HG02981 (cell line): Measurements from ENCODE around the gene FOXK1.
"Not testable (repeated sequence)": the region's sequence is repeated elsewhere in the genome, so short reads cannot be mapped to it uniquely, and the experiment has no call there.

Experiments
- ATAC-seq: cut with Tn5 transposase; IDR thresholded peaks from one replicate; pipeline ENCODE4 v1.9.1; 2021; ENCODE audit warnings: mild to moderate bottlenecking, moderate library complexity; ENCODE audit not compliant: unreplicated experiment

The FOXK1 gene

GRCh38 chr7:4782333-4783291 is 100.5 kb downstream of the FOXK1 start:
- no peak for ATAC-seq

- no peak for ATAC-seq
These were observed 101.2 kb downstream of the FOXK1 start for GRCh38 chr7:4783292-4783652.

GRCh38 chr7:4783762-4784351 is 101.8 kb downstream of the FOXK1 start:
- ATAC-seq = no peak

GRCh38 chr7:4784799-4785198 is 102.7 kb downstream of the FOXK1 start:
- ATAC-seq = no peak

- no peak for ATAC-seq
These were observed 103.3 kb downstream of the FOXK1 start for GRCh38 chr7:4785371-4785770.

- ATAC-seq = no peak
These were observed 103.9 kb downstream of the FOXK1 start for GRCh38 chr7:4786015-4786414.

- ATAC-seq = no peak
These were observed 105.4 kb downstream of the FOXK1 start for GRCh38 chr7:4787541-4787940.

GRCh38 chr7:4787947-4788626 is 106.0 kb downstream of the FOXK1 start:
- ATAC-seq = no peak

- no peak for ATAC-seq
These were observed 106.6 kb downstream of the FOXK1 start for GRCh38 chr7:4788627-4789189.

GRCh38 chr7:4789194-4790077 is 107.3 kb downstream of the FOXK1 start:
- ATAC-seq = no peak

GRCh38 chr7:4790078-4790465 is 108.0 kb downstream of the FOXK1 start:
- ATAC-seq = no peak

GRCh38 chr7:4790516-4790991 is 108.5 kb downstream of the FOXK1 start:
- ATAC-seq = no peak

GRCh38 chr7:4791101-4791737 is 109.1 kb downstream of the FOXK1 start:
- ATAC-seq = no peak

GRCh38 chr7:4791738-4792536 is 109.8 kb downstream of the FOXK1 start:
- ATAC-seq = peak; percentile 70

GRCh38 chr7:4792537-4793126 is 110.5 kb downstream of the FOXK1 start:
- ATAC-seq = peak; percentile 11

GRCh38 chr7:4793385-4793993 is 111.4 kb downstream of the FOXK1 start:
- ATAC-seq = not testable (repeated sequence)

- ATAC-seq = not testable (repeated sequence)
These were observed 112.1 kb downstream of the FOXK1 start for GRCh38 chr7:4794171-4794570.
